Activated CD4-positive, alpha-beta T cell treated with anti-CD3 and anti-CD28 coated beads, Interleukin-2, amount 10 ng/mL, durations not matched to agents 24 days and 14 days (primary cell): ENCODE data around the gene ZNF710. TPM values are rescaled to one million over a fixed set of nuclear protein-coding genes. Genes with fewer than 3 reads are reported as not detected.
"Not testable (repeated sequence)": the region's sequence is repeated elsewhere in the genome, so short reads cannot be mapped to it uniquely, and the experiment has no call there.

Experiments
- DNase-seq: peaks from one replicate; pipeline ENCODE4 v3.0.0; 2022
- H3K27ac Mint-ChIP-seq: one replicate; pipeline ENCODE4 v1.8.0; 2022; ENCODE audit warnings: mild to moderate bottlenecking, mixed read lengths
- H3K27me3 Mint-ChIP-seq: one replicate; pipeline ENCODE4 v1.8.0; 2022; ENCODE audit warnings: mixed read lengths
- H3K36me3 Mint-ChIP-seq: one replicate; pipeline ENCODE4 v1.8.0; 2022; ENCODE audit warnings: low read depth, mild to moderate bottlenecking, mixed read lengths
- H3K4me1 Mint-ChIP-seq: one replicate; pipeline ENCODE4 v1.8.0; 2021; ENCODE audit warnings: mixed read lengths
- H3K4me3 Mint-ChIP-seq: one replicate; pipeline ENCODE4 v1.8.0; 2022; ENCODE audit warnings: mild to moderate bottlenecking, moderate library complexity, mixed read lengths
- H3K9me3 Mint-ChIP-seq: one replicate; pipeline ENCODE4 v1.8.0; 2021; ENCODE audit warnings: mixed read lengths
- intact Hi-C: fragments of 100-400 bp; cut with micrococcal nuclease; formaldehyde crosslinking; loops from one replicate; pipeline ENCODE4 v1.15.1; 2023
- total RNA-seq: library from RNA; stranded (reverse); gene quantifications from 2 replicates; pipeline ENCODE4 v1.2.3, GENCODE V29; 2022

ZNF710 gene, protein sequence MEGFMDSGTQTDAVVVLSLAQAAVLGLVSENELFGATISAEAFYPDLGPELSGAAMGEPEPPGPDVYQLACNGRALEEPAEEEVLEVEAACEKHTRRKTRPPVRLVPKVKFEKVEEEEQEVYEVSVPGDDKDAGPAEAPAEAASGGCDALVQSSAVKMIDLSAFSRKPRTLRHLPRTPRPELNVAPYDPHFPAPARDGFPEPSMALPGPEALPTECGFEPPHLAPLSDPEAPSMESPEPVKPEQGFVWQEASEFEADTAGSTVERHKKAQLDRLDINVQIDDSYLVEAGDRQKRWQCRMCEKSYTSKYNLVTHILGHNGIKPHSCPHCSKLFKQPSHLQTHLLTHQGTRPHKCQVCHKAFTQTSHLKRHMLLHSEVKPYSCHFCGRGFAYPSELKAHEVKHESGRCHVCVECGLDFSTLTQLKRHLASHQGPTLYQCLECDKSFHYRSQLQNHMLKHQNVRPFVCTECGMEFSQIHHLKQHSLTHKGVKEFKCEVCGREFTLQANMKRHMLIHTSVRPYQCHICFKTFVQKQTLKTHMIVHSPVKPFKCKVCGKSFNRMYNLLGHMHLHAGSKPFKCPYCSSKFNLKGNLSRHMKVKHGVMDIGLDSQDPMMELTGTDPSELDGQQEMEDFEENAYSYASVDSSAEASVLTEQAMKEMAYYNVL
- 28.3 and 29.3 TPM in 2 replicates for total RNA-seq

DNA sequence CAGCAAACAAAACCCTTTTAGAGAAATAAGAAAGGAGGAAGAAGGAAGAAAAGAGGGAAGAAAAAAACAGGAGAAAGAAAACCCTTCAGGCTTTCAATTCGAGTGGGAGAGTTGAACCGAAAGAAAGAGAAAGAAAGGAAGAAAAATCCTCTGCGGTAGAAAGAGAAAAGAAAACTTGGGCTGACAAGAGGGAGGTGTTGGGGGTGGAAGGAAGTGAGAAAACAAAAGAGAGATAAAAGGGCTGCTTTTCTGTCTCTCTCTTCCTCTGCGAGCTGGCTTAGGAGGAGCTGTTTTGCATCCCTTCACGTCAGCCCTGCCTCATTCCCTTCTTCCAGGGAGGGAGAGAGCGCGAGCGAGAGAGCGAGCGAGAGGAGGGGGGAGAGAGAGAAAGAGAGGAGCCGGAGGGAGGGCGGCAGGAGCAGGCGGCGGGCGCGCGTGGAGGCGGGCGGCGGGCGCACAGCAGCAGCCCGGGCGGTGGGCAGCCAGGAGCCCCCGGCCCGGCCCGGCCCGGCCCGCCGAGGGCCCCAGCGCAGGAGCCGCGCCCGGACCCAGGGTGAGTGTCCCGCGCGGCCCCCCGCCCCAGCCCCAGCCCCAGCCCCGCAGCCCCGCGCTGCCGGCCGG lies at the start of gene ZNF710:
ZNF710 (plus strand) TSS at position 263 of the 621 bp plus-strand sequence. CDS start 65,814 bp downstream, outside the sequence.
- Mint-ChIP-seq H3K4me3 (peak within 1 kb of the TSS; percentile 95), H3K27me3 (peaks cover 9% of the 10 kb centered on the region), H3K4me1 (peaks cover 39% of the 10 kb centered on the region), H3K9me3 (no peaks in the 10 kb centered on the region), H3K27ac (peak within 1 kb of the TSS; percentile 99), H3K36me3 (peaks cover 18% of the 10 kb centered on the region)
- peak; percentile 80 for DNase-seq
- intact Hi-C loops: loop anchor here (1.0 to 5.0 kb wide), 3 partner anchors 38 to 71 kb away; no protein-coding TSS in a partner anchor

DNA sequence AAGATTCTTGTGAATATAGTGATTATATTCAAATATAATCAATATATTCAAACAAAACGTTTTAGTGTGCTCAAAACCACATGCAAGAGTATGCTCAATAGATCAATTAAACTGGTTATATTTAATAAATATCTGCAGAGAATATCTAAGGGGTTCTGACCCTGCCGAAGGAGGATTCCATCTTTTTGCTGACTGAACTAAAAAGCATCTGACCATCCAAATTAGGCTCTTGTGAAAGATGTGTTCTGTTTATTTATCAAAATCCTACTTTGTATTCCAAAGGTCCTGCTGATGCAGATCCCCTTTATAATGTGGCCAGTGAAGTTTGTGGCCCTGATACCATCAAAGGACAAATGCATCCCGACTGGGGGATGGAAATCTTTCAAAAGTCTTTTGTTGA lies 46.6 kb upstream of the ZNF710 start:
- DNase-seq: no peak
- H3K36me3 Mint-ChIP-seq: no peaks in the 10 kb centered on the region
- H3K9me3 Mint-ChIP-seq: no peaks in the 10 kb centered on the region
- peaks cover 13% of the 10 kb centered on the region for H3K27me3 Mint-ChIP-seq
- H3K27ac Mint-ChIP-seq: no peak overlapping the region
- no peak overlapping the region for H3K4me3 Mint-ChIP-seq
- H3K4me1 Mint-ChIP-seq: peaks cover 2% of the 10 kb centered on the region
- intact Hi-C loops: no loop called here

DNA sequence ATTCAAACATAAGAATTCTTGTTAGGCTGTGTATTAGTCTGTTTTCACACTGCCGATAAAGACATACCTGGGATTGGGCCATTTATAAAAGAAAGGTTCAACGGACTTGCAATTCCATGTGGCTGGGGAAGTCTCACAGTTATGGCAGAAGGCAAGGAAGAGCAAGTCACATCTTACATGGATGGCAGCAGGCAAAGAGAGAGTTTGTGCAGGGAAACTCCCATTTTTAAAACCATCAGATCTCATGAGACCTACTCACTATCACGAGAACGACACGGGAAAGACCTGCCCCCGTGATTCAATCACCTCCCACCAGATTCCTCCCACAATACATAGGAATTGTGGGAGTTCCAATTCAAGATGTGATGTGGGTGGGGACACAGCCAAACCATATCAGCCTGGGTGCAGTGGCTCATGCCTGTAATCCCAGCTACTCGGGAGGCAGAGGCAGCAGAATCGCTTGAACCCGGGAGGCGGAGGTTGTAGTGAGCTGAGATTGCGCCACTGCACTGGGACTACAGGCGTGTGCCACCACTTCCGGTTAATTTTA lies 45.6 kb upstream of the ZNF710 start:
- H3K36me3 Mint-ChIP-seq, H3K27ac Mint-ChIP-seq, intact Hi-C loops, H3K4me1 Mint-ChIP-seq, H3K9me3 Mint-ChIP-seq, H3K4me3 Mint-ChIP-seq, DNase-seq: not testable (repeated sequence)
- peaks cover 13% of the 10 kb centered on the region for H3K27me3 Mint-ChIP-seq

DNA sequence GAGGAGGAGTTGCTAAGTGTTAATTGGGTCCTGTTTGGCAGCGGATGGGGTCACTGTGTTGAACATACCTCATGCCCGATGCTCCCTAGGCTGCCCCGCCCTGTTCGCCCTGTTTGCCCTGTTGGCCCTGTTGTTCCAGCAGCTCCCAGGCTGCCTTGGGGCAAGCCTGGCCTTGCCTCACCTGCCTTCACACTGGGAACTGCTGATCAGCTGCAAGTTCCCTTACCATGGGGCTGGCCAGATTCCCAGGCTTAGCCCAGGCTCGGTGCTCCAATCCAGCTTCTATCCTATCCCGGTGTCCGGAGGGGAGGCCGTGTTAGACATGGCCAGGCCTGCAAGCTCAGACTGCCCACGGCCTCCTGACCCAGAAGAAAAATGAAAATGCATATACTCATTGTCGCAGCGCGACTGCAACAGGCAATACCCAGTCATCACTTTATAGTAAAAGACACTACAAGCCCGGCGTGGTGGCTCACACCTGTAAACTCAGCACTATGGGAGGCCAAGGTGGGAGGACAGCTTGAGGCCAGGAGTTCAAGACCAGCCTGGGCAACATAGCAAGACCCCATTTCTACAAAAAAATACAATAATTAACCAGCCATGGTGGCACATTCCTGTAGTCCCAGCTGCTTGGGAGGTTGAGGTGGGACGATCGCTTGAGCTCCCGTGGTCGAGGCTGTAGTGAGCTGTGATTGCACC lies 42.9 kb upstream of the ZNF710 start:
- intact Hi-C loops: no loop called here
- H3K4me1 Mint-ChIP-seq: no peaks in the 10 kb centered on the region
- peaks cover 13% of the 10 kb centered on the region for H3K27me3 Mint-ChIP-seq
- H3K36me3 Mint-ChIP-seq: no peaks in the 10 kb centered on the region
- H3K27ac Mint-ChIP-seq: no peak overlapping the region
- H3K4me3 Mint-ChIP-seq: no peak overlapping the region
- no peaks in the 10 kb centered on the region for H3K9me3 Mint-ChIP-seq
- no peak for DNase-seq

DNA sequence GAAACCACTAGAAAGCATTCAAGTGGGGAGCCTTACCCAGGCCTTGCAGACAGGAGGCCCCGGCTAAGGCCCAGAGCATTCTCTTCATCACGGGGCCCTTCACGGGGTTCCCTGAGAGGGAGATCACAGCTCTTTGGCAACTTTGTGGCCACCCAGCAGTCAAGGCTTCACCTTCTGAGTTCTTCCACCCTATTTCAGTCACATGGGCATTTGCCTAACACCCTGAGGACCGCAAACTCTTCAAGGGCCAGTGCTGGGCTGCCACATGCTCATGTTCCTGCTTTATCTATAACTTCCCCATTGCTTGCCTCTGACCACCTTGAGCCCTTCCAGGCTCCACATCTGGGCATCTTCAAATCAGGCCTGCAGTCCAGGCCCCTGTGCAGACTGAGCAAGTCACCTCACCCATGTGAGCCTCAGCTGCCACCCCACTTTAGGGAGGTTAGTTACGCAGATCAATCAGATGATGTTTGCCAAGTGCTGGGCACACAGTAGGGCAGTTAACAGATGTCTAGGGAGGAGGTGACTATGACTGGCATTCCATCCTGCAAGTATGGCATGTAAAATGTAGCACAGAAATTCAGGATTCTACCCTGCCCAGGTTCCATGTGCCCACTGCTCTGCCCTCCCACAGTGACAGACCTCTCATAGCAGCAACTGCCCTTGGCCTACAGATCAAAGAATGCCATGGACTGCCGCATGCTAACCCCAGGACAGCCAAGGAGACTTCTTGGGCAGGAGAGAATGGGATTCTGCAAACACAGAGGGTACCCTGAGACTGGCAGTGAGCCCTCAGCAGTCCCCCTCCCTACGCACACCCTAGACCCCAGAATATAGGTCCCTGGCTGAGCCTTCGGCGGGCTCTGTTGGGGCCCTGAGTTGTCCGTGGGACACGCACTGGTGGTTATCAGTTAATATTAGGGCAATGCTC lies 37.6 kb upstream of the ZNF710 start:
- Mint-ChIP-seq H3K4me3 (no peak overlapping the region), H3K27ac (no peak overlapping the region), H3K36me3 (no peaks in the 10 kb centered on the region), H3K9me3 (no peaks in the 10 kb centered on the region), H3K4me1 (peaks cover 6% of the 10 kb centered on the region), H3K27me3 (peaks cover 8% of the 10 kb centered on the region)
- intact Hi-C loops: no loop called here
- no peak for DNase-seq

DNA sequence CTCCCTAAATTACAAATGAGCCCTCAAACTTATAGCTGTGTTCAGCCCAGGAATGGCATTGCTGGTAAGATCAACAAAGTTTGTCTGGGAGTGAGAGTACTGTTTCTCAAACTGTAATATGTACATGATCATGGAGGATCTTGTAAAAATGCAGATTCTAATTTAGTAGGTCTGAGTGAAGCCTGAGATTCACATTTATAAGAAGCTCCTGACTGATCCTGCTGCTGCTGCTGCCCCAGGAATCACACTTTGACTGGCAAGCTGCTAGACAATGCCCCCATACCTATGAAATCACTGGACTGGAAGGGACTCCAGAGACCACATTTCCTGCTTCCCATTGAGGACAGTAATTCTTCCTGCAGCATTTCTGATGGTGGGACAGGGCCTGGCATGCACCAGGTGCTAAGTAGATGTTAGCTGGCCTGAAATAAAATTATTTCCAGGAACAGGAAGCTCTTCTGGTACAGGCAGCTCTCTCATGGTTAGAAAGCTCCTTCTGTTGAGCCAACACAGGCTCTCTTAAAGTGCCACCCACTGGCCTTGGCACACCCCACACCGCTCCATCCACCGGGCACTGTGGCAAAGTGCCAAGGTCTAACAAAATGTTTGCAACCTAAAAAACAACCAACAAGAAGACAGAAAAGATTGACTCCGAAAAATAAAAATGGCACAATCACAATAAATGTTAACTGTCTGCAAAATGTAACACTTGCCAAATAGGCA lies 36.7 kb upstream of the ZNF710 start:
- intact Hi-C loops: no loop called here
- no peaks in the 10 kb centered on the region for H3K9me3 Mint-ChIP-seq

DNA sequence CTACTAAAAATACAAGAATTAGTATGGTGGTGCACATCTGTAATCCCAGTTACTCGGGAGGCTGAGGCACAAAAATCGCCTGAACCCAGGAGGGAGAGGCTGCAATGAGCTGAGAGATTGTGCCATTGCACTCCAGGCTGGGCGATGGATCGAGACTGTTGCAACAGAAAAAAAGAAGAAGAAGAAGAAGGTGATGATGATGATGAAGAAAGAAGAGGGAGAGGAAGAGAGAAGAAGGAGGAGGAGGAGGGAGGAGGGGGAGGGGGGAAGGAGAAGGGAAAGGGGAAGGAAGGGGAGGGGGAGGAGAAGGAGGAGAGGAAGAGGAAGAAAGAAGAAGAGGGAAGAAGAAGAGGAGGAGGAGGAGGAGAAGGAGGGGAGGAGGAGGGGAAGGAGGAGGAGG lies 33.2 kb upstream of the ZNF710 start:
- Mint-ChIP-seq H3K4me3 (no peak overlapping the region), H3K9me3 (no peaks in the 10 kb centered on the region), H3K4me1 (peaks cover 6% of the 10 kb centered on the region), H3K27me3 (peaks cover 12% of the 10 kb centered on the region), H3K27ac (no peak overlapping the region), H3K36me3 (no peaks in the 10 kb centered on the region)
- intact Hi-C loops: no loop called here
- no peak for DNase-seq

More for the DNA sequence above, 36.7 kb upstream of the ZNF710 start:
- Mint-ChIP-seq H3K4me1 (peaks cover 6% of the 10 kb centered on the region), H3K27me3 (peaks cover 10% of the 10 kb centered on the region), H3K36me3 (no peaks in the 10 kb centered on the region), H3K27ac (no peak overlapping the region), H3K4me3 (no peak overlapping the region)
- no peak for DNase-seq

DNA sequence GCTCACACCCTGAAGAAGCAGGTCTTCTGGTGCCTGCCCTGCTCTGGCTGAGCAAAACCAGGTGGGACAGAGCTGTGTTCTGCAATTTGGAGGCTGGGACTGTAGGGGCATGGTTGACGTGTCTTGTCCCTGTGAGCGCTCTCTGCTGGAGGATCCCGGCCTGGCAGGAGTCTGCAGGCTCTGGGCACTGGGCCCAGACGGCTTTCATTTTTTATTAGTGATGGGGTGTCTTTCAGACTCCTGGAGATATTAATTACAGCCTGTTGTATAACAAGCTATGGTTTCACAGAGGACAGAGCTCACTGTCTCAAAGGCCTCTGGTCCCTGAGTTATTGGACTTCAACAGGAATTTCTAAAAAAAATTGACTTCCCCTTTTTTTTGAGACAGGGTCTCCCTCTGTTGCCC lies 29.5 kb upstream of the ZNF710 start:
- H3K27ac Mint-ChIP-seq: no peak overlapping the region
- intact Hi-C loops: no loop called here
- peaks cover 13% of the 10 kb centered on the region for H3K27me3 Mint-ChIP-seq
- H3K4me1 Mint-ChIP-seq: no peaks in the 10 kb centered on the region
- H3K36me3 Mint-ChIP-seq: no peaks in the 10 kb centered on the region
- H3K4me3 Mint-ChIP-seq: no peak overlapping the region
- DNase-seq: peak; percentile 82
- no peaks in the 10 kb centered on the region for H3K9me3 Mint-ChIP-seq

DNA sequence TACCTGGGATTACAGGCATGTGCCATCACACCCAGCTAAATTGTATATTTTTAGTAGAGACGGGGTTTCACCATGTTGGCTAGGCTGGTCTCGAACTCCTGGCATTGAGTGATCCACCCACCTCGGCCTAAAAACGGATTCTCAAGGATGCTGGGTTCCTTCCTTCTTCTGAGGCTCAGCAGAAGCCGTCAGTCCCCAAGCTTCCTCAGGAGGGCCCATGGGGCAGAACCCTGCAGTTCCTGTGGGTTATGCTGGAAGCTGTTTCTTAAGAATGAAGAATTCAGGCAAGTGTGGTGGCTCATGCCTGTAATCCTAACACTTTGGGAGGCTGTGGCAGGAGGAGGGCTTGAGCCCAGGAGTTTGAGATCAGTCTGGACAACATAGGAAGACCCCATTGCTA lies 29.0 kb upstream of the ZNF710 start:
- peaks cover 12% of the 10 kb centered on the region for H3K27me3 Mint-ChIP-seq
- intact Hi-C loops: no loop called here
- no peak for DNase-seq
- no peaks in the 10 kb centered on the region for H3K4me1 Mint-ChIP-seq
- H3K27ac Mint-ChIP-seq: no peak overlapping the region
- no peaks in the 10 kb centered on the region for H3K9me3 Mint-ChIP-seq
- no peak overlapping the region for H3K4me3 Mint-ChIP-seq
- H3K36me3 Mint-ChIP-seq: no peaks in the 10 kb centered on the region

DNA sequence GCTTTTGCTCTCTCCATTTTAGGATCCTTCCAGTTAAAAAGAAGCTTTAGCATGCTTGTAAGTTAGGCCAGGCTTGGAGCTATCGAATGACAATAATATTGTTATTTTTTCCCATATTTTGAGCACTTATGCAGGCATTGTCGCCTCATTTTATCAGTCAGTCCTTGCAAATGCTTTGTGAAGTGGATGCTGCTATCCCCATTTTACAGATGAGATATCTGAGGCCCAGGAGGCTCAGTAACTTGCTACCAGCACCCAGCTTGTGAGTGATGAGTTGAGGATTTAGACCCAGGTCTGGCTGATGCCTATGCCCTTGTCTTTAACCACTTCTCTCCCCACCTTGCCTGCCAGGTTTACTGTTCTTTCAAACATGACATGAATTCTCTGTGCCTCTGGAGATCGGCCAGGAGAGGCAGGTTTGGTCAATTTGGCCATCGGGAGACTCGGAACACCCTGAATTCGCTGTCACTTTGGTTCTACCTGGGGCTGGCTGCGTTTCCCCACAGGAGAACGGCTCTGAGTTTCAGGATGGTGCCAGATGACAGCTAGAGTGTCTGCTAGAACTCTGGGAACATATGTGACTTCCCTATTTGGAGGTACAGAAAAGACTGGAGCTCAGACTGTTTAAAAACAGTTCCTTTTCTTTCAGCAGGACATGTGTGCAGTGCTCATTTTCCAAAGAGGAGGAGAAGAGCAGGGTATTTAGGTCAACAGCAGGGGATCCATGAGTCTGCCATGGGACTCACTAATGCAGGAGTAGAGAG lies 25.5 kb upstream of the ZNF710 start:
- H3K27ac Mint-ChIP-seq: no peak overlapping the region
- H3K4me1 Mint-ChIP-seq: no peaks in the 10 kb centered on the region
- no peak for DNase-seq
- no peak overlapping the region for H3K4me3 Mint-ChIP-seq
- intact Hi-C loops: no loop called here
- no peaks in the 10 kb centered on the region for H3K9me3 Mint-ChIP-seq
- H3K27me3 Mint-ChIP-seq: peaks cover 3% of the 10 kb centered on the region
- no peaks in the 10 kb centered on the region for H3K36me3 Mint-ChIP-seq

DNA sequence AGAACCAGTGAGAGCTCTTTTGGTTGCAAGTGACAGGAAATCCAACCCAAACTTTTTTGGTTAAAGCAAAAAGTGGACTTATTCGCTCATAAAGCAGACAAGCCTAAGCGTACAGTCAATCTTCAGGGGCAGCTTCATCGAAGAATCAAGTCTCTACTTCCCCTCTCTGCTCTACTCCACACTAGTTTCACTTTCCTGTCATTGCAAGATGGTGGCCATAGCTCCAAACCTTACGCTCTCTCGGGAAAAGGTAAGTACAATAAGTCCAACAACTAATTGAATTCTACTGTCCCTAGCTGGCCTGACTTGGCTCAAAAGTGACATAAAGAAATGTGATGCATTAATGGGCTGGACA lies 24.9 kb upstream of the ZNF710 start:
- Mint-ChIP-seq H3K4me3 (no peak overlapping the region), H3K36me3 (no peaks in the 10 kb centered on the region), H3K27me3 (peaks cover 6% of the 10 kb centered on the region), H3K4me1 (no peaks in the 10 kb centered on the region), H3K27ac (no peak overlapping the region), H3K9me3 (no peaks in the 10 kb centered on the region)
- DNase-seq: no peak
- intact Hi-C loops: no loop called here

DNA sequence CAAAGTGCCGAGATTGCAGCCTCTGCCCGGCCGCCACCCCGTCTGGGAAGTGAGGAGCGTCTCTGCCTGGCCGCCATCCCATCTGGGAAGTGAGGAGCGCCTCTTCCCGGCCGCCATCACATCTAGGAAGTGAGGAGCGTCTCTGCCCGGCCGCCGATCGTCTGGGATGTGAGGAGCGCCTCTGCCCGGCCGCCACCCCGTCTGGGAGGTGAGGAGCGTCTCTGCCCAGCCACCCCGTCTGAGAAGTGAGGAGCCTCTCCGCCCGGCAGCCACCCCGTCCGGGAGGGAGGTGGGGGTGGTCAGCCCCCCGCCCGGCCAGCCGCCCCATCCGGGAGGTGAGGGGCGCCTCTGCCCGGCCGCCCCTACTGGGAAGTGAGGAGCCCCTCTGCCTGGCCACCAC lies 23.3 kb upstream of the ZNF710 start:
- H3K27me3 Mint-ChIP-seq: peaks cover 11% of the 10 kb centered on the region

More for the DNA sequence above, 23.3 kb upstream of the ZNF710 start:
- H3K27ac Mint-ChIP-seq, H3K9me3 Mint-ChIP-seq, intact Hi-C loops, H3K36me3 Mint-ChIP-seq, DNase-seq, H3K4me3 Mint-ChIP-seq, H3K4me1 Mint-ChIP-seq: not testable (repeated sequence)
